PC-9 (cell line): ENCODE measurements around the gene AGAP3.

Experiments used
- CTCF ChIP-seq: fragments of 200-600 bp; sonication (generic); conservative IDR thresholded peaks from 2 replicates; pipeline ENCODE4 v1.6.1; 2017; ENCODE audit warnings: mixed run types, antibody characterized with exemption, mild to moderate bottlenecking, moderate library complexity
- EZH2 ChIP-seq: fragments of 200-600 bp; sonication (generic); IDR thresholded peaks from 2 replicates; pipeline ENCODE4 v1.8.0; 2017; ENCODE audit warnings: antibody characterized with exemption, low read depth

GRCh38 chr7:151119902-151120301, 33.6 kb downstream of the AGAP3 start:
- no peak for TF ChIP-seq CTCF
- no peak for TF ChIP-seq EZH2
